NCI-H1436 (cell line): ENCODE measurements around the gene FBXW4.
"Not testable (repeated sequence)": the region's sequence is repeated elsewhere in the genome, so short reads cannot be mapped to it uniquely, and the experiment has no call there.

Experiments
- DNase-seq: peaks from one replicate; lab custom pipeline; 2025; lab: John Stamatoyannopoulos, UW

Gene FBXW4

DNA sequence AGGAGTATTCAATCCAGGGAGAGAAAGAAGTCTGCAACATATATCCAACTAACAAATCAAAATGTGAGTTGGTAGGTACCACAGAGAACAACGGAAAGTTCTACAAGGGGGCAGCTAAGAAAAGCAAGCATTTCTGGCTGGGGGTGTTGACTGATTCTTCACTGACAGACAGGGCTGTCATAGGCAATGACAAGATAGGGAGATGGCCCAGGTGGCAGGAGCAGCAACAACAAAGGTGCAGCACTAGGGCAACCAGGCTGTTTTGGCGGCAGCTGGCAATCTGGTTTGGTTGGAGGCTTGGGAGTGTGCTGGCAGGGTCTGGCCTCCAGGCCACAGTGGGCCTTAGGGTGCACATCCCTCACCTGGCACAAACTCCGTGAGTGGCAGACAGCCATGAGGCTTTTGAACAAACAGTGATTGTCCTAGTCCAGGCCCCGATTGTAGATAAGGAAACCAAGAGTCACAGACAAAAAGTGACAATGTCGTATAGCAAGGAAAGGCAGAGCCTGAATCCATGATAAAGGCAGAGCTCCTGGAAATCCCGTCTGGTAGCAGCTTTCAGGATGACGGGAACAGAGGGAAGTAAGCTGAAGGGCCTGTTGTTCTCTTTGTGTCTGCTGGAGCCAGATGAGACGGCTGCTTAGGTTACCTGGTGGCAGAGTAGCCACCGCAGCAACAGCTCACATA lies 78.4 kb downstream of the FBXW4 start:
- no peak for DNase-seq

DNA sequence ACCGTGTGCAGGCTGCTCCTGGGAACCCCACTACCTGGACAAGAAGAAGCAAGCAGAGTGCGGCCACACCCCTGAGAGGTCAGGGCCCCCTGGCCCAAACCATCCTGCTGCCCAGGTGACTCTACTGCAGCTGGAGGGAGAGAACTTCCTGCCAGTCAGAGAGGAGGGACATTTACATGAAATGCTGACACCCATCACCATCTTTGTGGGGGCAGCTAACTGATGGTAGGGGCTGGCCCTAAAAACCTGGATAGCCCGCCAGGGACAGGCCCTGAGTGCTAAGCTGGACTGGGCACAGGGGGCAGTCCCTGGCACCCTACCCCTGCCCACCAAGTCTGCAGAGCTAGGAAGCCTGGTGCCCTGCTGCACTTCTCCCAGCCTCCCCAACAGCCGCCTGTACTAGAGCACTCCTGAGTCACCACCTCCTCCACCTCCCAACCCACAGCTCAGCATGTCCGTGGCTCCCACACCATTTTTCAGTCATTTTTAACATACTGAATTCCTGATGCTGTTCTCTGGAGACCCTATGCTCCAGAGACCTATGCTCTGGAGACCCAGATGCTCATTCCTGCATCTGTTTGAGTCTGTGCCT lies 79.3 kb downstream of the FBXW4 start:
- no peak for DNase-seq

DNA sequence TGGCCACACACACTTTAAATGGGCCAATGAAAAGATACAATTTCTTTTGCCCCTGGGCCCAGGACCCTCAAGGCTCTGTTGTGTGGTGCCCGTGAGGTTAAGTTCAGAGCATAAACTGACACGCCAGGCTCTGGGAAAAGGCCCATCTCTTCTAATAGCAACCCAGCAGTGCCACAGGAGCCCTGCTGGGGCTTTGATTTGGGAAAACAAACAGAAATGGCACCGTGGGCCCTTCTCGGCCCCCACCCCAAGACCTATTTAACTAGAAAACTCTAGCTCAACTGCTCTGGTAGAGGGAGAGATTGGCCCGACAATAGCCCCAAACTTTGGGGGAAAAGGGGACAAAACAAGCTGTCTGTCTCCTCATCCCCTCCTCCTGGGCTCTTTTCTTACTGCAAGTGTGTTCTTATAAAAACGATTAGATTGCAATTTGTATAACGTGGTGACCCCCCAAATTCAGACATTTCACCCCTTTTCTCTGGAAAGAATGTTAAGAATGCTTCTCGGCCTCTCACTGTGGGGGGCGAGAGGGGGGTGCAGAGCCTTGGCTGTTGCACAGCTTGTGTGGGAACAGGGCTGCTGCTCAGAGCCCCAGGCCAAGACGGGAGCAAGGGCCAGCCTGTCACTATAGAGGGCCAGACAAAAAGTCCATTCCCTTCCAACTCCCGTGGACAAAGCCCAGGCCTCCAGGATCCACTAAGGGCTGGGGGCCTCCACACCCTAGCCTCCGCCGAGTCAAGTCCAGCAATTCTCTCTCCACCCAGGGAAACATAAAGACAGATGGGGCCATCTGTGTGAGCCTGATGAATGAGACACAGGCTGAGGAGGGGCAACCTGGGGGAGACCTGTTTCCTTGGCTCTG lies 80.1 kb downstream of the FBXW4 start:
- DNase-seq, result no peak

DNA sequence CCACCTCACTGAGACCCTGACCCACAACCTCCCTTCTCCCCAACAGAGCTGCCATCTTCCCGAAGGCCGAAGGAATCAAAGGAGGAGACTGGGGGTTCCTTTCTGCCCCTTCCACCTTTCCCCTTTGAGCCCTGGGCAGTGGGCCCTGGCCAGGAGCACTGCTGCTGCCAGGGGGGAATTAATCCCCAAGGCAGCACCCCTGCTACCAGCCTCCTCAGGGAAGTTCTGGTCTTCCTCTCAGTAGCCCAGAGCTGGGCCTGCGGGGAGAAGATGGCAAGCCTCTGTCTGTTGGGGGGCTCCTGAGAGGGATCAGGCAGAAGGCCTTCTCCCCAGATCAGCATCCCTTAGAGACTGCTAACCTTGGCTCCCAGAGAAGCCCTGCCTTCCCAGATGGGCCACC lies 81.3 kb downstream of the FBXW4 start:
- DNase-seq, result no peak

DNA sequence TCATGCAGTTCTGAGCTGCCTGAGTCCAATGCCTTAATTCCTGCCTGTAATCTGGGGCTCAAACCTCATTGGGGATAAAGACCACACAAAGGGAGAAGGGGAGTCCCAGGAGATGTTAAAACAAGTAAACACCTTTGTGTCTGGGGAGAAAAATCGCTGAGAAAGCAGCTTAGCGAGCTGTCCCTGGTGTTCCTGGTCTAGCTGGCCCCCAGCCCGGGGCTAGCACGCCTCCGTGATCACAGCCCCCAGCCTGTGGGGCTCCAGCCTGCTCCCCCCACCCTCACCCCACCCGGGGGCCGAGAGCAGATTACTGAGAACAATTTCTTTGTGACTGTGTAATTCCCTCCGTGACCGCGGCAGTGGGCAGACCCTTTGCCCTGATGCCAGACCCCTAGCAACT lies 82.1 kb downstream of the FBXW4 start:
- DNase-seq, result no peak

DNA sequence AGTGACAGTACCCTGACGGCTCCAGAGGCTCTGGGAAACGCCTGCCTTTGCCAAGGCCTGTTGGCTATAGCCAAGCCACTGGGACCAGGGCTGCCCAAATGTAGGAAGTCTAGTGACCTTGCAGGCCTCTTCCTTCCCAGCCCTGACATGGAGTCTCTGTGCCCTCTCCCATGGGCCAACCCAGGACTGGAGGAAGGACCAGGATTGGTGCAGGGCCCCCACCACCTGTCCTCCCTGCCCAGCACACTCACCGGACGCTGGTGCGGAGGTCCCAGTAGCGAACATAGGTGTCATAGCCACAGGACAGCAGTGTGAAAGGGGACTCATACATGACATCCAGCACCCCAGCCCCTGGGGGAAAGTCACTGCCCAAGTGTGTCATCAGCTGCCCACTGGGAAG lies 82.9 kb downstream of the FBXW4 start:
- no peak for DNase-seq

DNA sequence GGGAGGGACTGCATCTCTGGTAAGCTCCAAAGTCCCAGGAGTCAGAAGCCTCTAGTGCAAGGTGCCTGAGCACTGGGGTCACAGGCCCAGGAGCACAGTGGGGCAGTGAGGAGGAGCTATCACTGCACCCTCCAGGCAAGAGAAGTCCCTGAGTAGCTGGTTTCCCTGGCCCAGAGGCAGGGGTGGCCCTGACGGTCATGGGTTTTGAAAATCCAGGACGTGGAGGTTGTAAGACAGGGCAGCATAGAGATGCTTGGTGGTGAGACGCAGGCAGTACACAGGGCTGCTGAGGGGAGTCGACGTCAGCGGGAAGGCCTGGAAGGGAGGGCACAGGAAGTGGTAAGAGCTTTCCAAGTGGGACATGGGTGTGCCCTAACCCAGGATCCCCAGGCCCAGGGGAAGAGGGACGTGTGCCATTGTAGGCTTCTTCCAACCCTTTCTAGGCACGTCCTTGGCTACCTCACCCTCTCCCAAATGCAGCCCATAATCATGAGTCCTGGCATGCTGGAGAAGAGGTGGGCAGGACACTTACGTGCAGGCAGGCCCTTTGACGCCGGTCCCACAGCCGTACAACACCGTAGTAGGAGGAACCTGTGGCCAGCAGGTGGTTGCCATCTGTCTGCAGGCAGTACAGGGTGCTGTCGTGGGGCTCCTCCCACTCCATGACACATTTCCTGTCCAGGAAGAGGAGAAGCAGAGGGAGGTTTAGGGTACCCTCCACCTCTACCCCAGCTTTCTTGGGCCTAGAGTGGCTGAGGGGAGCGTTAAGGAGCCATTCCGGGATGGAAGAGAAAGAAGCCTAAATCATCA lies 83.7 kb downstream of the FBXW4 start:
- no peak for DNase-seq

DNA sequence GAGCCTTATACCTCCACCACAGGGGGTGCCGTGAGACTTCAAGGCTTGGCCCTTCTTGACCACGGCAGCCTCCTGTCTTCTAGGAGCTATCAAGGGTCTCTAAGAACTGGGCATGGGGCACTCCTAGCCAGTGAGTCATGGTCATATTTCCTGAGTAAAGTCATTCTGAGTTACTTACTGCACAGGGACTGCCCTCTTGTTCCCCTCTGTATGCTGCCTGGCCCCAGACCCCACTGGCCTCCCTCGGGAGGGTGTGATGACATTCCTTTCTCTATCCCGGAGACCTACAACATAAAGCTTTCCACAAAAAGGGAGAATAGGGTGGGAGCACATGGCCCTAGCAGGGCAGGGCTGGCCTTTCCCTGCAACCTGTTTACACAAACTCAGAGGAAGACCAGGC lies 85.5 kb downstream of the FBXW4 start:
- DNase-seq, result no peak

DNA sequence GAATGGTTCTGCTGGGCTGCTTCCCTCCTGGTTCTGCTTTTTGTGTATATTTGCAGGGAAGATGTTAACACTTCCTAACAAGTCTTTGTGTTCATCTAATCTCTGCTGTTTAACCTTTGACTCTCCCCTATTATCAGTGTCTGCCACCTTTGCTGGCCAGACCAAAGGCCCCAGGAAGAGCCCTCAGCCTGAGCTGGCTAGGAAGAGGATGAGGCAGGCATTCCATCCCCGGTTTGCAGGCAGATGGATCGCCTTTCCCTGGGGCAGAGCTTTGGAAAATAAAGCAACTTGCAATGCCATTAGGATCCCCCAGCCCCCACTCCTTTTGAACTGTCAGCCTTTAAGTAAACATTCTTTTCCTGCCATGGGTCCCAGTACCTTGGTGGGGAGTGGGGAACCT lies 87.8 kb downstream of the FBXW4 start:
- DNase-seq, result no peak

DNA sequence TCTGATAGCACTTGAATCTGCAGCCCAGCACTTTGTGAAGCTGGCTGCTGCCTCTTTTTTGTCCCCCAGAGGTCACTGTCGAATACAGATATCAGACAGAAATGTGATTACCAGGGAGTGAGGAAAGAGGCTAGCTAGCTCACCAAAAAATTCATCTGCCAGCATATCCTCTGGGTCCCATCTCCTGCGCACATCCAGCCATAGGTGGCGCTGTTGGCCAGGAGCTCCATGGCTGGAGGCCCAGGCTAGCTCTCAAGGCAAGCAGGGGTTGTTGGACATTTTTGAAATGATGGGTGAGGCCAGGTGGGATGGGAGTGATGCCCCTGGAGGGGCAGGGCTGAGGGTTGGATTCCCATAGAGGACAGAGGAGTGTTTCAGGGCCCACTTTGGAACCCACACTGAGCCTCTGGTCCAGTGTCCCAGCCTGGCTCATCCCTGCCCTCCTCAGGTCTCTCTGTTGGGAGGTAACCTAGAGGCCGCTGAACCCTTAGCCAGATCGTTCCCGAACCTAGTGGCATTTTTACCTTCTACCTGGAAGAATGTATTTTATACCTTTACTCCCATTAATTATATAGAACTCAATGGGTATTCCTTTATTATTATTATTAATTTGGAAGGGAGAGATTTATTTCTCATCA lies 92.1 kb downstream of the FBXW4 start:
- peak; percentile 63 for DNase-seq

DNA sequence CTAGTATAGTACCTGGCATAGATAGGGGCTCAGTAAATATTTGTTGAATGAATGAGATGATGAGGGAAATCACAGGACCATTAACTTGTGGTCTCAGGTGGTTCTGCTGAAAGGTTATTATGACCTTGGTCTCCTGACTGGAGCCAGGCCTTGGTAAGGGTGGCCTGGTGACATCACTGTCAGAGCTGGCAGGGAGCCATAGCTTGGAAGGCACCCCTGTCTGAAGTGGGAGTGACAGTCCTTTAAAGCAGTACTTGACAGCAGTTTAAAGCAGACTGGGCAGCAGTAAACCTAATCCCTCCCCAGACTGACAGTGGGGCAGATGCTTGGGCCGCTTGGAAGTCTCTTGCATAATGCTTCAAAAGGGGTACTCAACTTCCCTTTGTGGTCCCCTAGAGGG lies 93.4 kb downstream of the FBXW4 start:
- no peak for DNase-seq

DNA sequence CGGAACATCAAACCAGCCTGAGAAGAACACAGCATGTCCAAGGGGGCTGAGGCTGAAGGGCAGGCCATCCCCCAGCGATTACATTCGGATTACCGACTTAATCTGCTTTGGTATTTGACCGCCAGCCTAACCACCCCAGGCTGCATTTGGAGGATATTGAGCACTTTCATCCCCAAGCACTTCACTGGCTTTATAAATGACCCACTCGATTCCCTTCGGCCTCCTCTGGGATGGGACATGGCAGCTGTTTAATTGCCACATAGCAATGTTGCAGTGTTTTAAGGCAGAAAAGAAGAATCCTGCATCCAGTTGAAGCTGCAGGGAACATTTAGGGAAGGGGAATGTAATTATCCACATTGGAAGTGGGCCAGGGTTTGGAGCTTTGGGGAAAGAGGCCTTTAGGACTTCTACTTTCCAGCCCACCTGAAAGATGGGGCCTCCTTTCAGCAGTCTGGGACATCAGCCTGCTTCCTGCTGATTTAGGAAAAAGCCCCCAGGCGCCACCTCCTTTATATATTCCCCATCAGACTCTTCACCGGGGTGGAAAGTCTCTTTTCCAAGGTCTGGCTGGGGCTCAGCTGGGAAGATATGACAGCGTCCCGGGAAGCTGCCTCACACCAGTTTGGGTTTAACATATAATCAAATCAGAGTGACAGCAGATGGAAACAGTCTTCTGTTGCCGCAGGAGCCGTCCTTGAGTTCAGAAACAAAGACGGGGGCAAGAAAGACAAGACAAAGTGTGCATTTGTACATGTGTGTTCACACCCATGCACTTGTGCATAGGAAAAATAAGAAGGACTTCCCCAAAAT lies 97.7 kb downstream of the FBXW4 start:
- no peak for DNase-seq

DNA sequence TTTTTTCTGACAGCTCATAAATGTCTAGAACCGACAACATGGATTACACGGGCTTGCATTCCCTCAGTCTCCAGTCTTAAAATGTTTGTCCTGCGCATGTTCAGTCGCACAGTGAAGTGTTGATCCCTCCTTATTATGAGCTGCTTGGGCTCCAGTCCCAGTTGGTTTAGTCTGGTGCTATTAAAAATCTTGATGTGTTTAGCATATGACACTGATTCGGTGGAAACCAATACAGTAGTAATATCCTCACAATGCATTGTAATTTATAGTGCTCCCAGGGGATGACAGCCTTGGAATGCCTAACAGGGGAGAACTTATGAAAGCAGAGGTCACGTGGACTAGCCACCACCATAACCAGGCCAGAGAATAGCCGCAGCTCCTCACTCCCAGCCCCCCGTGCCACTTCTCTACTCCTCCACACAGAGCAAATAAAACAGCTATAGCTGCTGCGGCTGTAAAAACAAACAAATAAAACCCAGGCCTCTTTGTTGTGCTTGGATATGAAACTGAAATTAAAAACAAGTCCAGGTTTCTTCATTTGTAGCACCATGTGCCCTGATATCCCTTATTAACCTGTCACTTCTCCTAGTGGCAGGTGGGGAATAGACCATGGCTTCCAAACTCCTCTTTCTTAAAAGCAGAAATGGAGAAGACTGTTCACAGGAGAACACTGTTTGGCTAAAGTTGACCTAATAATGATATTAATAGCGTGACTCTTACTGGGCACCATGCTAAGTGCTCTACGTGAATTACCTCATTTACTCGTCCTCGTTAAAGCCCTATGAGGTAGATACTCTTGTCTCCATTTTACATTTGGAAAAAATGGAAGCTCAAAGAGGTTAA lies 99.2 kb downstream of the FBXW4 start:
- no peak for DNase-seq

DNA sequence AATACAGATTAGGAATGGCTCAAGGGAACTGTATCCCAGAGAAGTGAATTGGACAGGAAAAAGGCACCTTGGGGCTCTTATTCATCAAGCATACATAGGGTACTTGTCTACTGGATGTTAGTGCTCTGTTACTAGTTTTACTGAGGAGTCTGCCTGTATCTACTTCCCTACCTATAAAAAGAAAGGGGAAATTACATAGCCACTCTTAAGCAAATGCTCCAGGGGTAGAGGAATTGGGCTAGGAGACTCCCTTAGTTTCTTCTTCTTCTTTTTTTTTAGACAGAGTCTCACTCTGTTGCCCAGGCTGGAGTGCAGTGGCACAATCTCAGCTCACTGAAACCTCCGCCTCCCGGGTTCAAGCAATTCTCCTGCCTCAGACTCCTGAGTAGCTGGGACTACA lies 101.6 kb downstream of the FBXW4 start:
- not testable (repeated sequence) for DNase-seq

DNA sequence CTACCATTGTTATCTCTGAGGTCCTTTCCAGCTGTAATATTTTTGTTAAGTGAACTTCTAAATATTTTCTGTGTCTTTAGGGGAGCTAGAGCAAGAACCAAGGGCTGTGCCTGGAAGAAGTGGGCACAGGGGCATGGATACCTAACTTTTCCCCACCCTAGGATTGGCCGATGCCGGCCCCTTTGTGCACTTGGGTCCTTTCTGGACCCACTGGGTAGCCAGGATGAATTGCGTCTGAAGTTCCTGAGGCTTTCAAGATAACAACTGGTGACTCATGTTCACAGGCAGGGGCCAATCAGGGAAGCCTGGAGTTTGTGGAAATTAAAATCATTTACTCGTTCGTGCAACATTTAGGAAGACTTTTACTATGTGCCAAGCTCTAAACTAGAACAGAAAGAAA lies 106.1 kb downstream of the FBXW4 start:
- DNase-seq, result no peak

DNA sequence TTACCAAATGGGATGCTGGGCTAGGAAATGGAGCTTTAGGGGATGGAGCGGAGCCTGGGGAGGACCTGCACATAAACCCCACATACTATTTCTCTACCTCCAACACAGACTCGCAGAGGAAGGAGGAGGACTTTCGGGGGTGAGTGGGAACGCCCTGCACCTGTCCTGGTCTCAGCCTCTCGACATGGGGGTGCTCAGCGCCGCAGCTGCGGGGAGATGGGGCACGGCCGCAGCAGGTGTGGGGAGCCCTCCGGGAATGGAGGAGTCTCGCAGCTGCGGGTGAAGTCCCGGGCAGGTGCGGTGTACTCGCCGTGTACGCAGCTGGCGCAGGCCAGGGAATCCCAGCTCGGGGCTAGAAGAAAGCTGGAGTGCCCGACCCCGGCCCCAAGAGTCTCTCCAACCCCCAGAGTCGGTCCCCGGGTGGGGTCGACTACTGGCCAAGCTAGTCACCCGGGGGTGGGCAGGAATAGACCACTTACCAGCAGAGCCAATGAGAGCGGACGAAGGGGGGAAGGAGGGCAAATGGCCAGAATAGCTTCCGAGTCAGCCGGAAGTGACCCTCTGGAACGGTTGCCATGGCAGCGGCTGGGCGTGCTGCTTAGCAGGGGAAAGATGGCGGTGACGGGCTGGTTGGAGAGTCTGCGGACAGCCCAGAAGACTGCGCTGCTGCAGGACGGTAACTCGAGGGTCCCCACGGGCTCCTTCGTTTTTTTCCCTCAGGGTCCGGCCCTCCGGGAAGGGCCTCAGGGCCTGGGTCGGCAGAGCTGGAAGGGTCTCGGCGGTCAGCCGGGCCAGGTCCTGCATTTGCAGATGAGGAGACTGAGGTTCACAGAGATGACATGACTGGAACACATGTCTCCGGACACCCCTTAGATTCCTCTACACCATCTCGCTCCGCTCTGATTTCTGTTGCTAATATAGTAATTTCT lies 107.0 kb downstream of the FBXW4 start, which contains the start of the genes DPCD and POLL:
Gene DPCD (plus strand): TSS at position 597 of the 929 bp plus-strand sequence. CDS start 16 bp downstream, at position 613.
Gene POLL (minus strand): TSS at position 533 of the 929 bp plus-strand sequence. CDS start 897 bp downstream, outside the sequence.
- peak; percentile 94 for DNase-seq

DNA sequence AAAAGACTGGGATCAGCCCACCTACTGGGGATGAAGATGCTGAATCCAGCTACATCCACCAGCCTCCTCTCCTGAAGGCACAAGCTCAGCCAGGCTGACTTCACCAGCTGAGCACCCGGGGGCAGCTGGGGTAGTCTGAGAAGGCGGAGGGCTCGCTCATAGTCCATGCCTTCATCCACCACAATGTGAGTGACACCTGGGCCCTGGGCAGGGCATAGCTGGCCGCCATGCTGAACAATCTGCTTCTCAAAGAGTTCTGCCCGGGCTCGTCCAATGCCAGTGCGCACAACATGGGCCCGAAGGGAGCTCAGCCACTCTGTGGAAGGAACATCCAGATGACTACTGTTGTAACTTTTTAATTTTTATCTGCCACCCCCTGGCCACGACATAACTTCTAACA lies 109.1 kb downstream of the FBXW4 start:
- DNase-seq, result no peak
